GM18517 (cell line): ENCODE results near the gene WFDC1.

Experiments
- ATAC-seq: cut with Tn5 transposase; IDR thresholded peaks from one replicate; pipeline ENCODE4 v1.9.1; 2021; ENCODE audit warnings: mild to moderate bottlenecking, moderate library complexity; ENCODE audit not compliant: unreplicated experiment

WFDC1 gene

GRCh38 chr16:84349862-84350684 lies 55.4 kb downstream of the WFDC1 start:
- no peak for ATAC-seq

GRCh38 chr16:84350685-84351400 lies 56.2 kb downstream of the WFDC1 start:
- no peak for ATAC-seq

GRCh38 chr16:84351630-84352029 lies 57.0 kb downstream of the WFDC1 start:
- ATAC-seq = no peak

GRCh38 chr16:84354306-84354705 lies 59.6 kb downstream of the WFDC1 start:
- no peak for ATAC-seq

- ATAC-seq = no peak
These were observed 60.5 kb downstream of the WFDC1 start for GRCh38 chr16:84355149-84355548.

- ATAC-seq = no peak
These were observed 61.5 kb downstream of the WFDC1 start for GRCh38 chr16:84356176-84356575.

GRCh38 chr16:84356591-84357116 lies 62.0 kb downstream of the WFDC1 start:
- no peak for ATAC-seq

- no peak for ATAC-seq
These were observed 62.5 kb downstream of the WFDC1 start for GRCh38 chr16:84357191-84357651.

GRCh38 chr16:84358601-84359295 lies 64.1 kb downstream of the WFDC1 start:
- ATAC-seq = no peak

GRCh38 chr16:84359326-84359725 lies 64.6 kb downstream of the WFDC1 start:
- ATAC-seq = no peak

- ATAC-seq = no peak
These were observed 65.5 kb downstream of the WFDC1 start for GRCh38 chr16:84360170-84360569.

GRCh38 chr16:84360748-84361147 lies 66.1 kb downstream of the WFDC1 start:
- no peak for ATAC-seq

GRCh38 chr16:84361546-84361945 lies 66.9 kb downstream of the WFDC1 start:
- ATAC-seq = no peak

- no peak for ATAC-seq
These were observed 67.8 kb downstream of the WFDC1 start for GRCh38 chr16:84362471-84362941.

- no peak for ATAC-seq
These were observed 71.5 kb downstream of the WFDC1 start for GRCh38 chr16:84366208-84366607.

- no peak for ATAC-seq
These were observed 72.6 kb downstream of the WFDC1 start for GRCh38 chr16:84367297-84367680.

- no peak for ATAC-seq
These were observed 73.2 kb downstream of the WFDC1 start for GRCh38 chr16:84367750-84368307.

GRCh38 chr16:84368308-84368996 lies 73.8 kb downstream of the WFDC1 start, which contains the start of gene ATP2C2:
ATP2C2 (plus strand) TSS chr16:84368538; CDS start chr16:84368616, 78 bp downstream.
- ATAC-seq = no peak

- no peak for ATAC-seq
These were observed 74.4 kb downstream of the WFDC1 start for GRCh38 chr16:84369105-84369504.

- ATAC-seq = no peak
These were observed 75.4 kb downstream of the WFDC1 start for GRCh38 chr16:84369938-84370627.
